Effector memory CD8-positive, alpha-beta T cell (primary cell): ENCODE data around the gene LRRC3.
"Not testable (repeated sequence)": the region's sequence is repeated elsewhere in the genome, so short reads cannot be mapped to it uniquely, and the experiment has no call there.

ENCODE experiments used
- ATAC-seq: fragments of 150-1000 bp; cut with Tn5 transposase; replicated peaks from 2 replicates; pipeline ENCODE4 v1.10.0; 2021; ENCODE audit warnings: mild to moderate bottlenecking, moderate library complexity
- DNase-seq, 3 experiments: peaks; one replicate each; pipeline ENCODE4 v3.0.0; 2021
- H3K27ac Mint-ChIP-seq, 2 donors: one replicate each; pipeline ENCODE4 v1.8.0; 2022; ENCODE audit warnings: mild to moderate bottlenecking in 2 of 2, mixed read lengths in 2 of 2, moderate library complexity in 2 of 2
- H3K27me3 Mint-ChIP-seq, 2 donors: one replicate each; pipeline ENCODE4 v1.8.0; 2022; ENCODE audit warnings: mixed read lengths in 2 of 2
- H3K36me3 Mint-ChIP-seq: one replicate; pipeline ENCODE4 v1.8.0; 2022; ENCODE audit warnings: mild to moderate bottlenecking, moderate library complexity, mixed read lengths; ENCODE audit not compliant: insufficient read depth
- H3K4me1 Mint-ChIP-seq, 2 donors: one replicate each; pipeline ENCODE4 v1.8.0; 2022; ENCODE audit warnings: low read depth in 2 of 2, mixed read lengths in 2 of 2
- H3K4me3 Mint-ChIP-seq, 2 donors: one replicate each; pipeline ENCODE4 v1.8.0; 2022; ENCODE audit warnings: mild to moderate bottlenecking in 2 of 2, mixed read lengths in 2 of 2, moderate library complexity in 2 of 2
- H3K9me3 Mint-ChIP-seq, 2 donors: one replicate each; pipeline ENCODE4 v1.8.0; 2022; ENCODE audit warnings: mixed read lengths in 2 of 2
- total RNA-seq, 9 experiments: gene quantifications; one replicate each; lab custom pipeline; 2026; lab: John Stamatoyannopoulos, UW

Gene LRRC3
- 0.23 to 2.7 (median 0.85) reads per million in 9 experiments for total RNA-seq

GRCh38 chr21:44454747-44455523 lies at the start of gene LRRC3:
Gene LRRC3 (plus strand): TSS chr21:44455510. CDS start chr21:44456645, 1,135 bp downstream.
- ATAC-seq = peak; percentile 85
- H3K4me3 Mint-ChIP-seq = peak within 1 kb of the TSS; percentile 70 to 72
- DNase-seq = peak; percentile 48 to 61 (median 56)
- peaks cover 8 to 16% of the 10 kb centered on the region in 2 donors for H3K27me3 Mint-ChIP-seq
- no peaks in the 10 kb centered on the region for H3K4me1 Mint-ChIP-seq
- no peaks in the 10 kb centered on the region for H3K36me3 Mint-ChIP-seq
- H3K9me3 Mint-ChIP-seq = peaks cover 0 to 5% of the 10 kb centered on the region in 2 donors
- H3K27ac Mint-ChIP-seq = no peak within 1 kb of the TSS

- no peaks in the 10 kb centered on the region for H3K27me3 Mint-ChIP-seq
- H3K27ac Mint-ChIP-seq = peak overlapping the region in 1 of 2 donors; percentile 95
- H3K4me3 Mint-ChIP-seq = no peak overlapping the region
- H3K9me3 Mint-ChIP-seq = no peaks in the 10 kb centered on the region
- no peak for ATAC-seq
- H3K36me3 Mint-ChIP-seq = peaks cover 4% of the 10 kb centered on the region
- peaks cover 0 to 3% of the 10 kb centered on the region in 2 donors for H3K4me1 Mint-ChIP-seq
- DNase-seq = no peak
These were observed 49.1 kb upstream of the LRRC3 start for GRCh38 chr21:44405948-44406872.

- no peaks in the 10 kb centered on the region for H3K27me3 Mint-ChIP-seq
- peaks cover 4% of the 10 kb centered on the region for H3K36me3 Mint-ChIP-seq
- peaks cover 0 to 3% of the 10 kb centered on the region in 2 donors for H3K4me1 Mint-ChIP-seq
- DNase-seq (no peak), ATAC-seq (no peak)
- H3K4me3 Mint-ChIP-seq = no peak overlapping the region
- peak overlapping the region; percentile 76 to 95 for H3K27ac Mint-ChIP-seq
- H3K9me3 Mint-ChIP-seq = no peaks in the 10 kb centered on the region
These were observed 48.4 kb upstream of the LRRC3 start for GRCh38 chr21:44406953-44407352.

GRCh38 chr21:44407493-44407892 lies 47.8 kb upstream of the LRRC3 start:
- H3K36me3 Mint-ChIP-seq = peaks cover 4% of the 10 kb centered on the region
- no peaks in the 10 kb centered on the region for H3K9me3 Mint-ChIP-seq
- no peak overlapping the region for H3K4me3 Mint-ChIP-seq
- no peak for DNase-seq
- no peaks in the 10 kb centered on the region for H3K27me3 Mint-ChIP-seq
- peaks cover 0 to 3% of the 10 kb centered on the region in 2 donors for H3K4me1 Mint-ChIP-seq
- H3K27ac Mint-ChIP-seq = peak overlapping the region; percentile 76 to 95
- peak; percentile 42 for ATAC-seq

- H3K4me3 Mint-ChIP-seq = no peak overlapping the region
- H3K27me3 Mint-ChIP-seq = no peaks in the 10 kb centered on the region
- H3K4me1 Mint-ChIP-seq = peaks cover 0 to 3% of the 10 kb centered on the region in 2 donors
- no peaks in the 10 kb centered on the region for H3K9me3 Mint-ChIP-seq
- no peak for ATAC-seq
- DNase-seq = no peak
- peaks cover 4% of the 10 kb centered on the region for H3K36me3 Mint-ChIP-seq
- peak overlapping the region; percentile 75 to 95 for H3K27ac Mint-ChIP-seq
These were observed 47.1 kb upstream of the LRRC3 start for GRCh38 chr21:44408226-44408625.

GRCh38 chr21:44413566-44414290 lies 41.6 kb upstream of the LRRC3 start:
- ATAC-seq = no peak
- Mint-ChIP-seq H3K27me3 (no peaks in the 10 kb centered on the region), H3K27ac (no peak overlapping the region), H3K9me3 (no peaks in the 10 kb centered on the region), H3K4me1 (no peaks in the 10 kb centered on the region), H3K4me3 (no peak overlapping the region), H3K36me3 (no peaks in the 10 kb centered on the region)
- no peak for DNase-seq

GRCh38 chr21:44414291-44415072 lies 40.8 kb upstream of the LRRC3 start:
- no peaks in the 10 kb centered on the region for H3K36me3 Mint-ChIP-seq
- H3K4me3 Mint-ChIP-seq = no peak overlapping the region
- ATAC-seq = no peak
- H3K27me3 Mint-ChIP-seq = no peaks in the 10 kb centered on the region
- no peaks in the 10 kb centered on the region for H3K4me1 Mint-ChIP-seq
- no peak for DNase-seq
- H3K27ac Mint-ChIP-seq = no peak overlapping the region
- H3K9me3 Mint-ChIP-seq = peaks cover 1 to 5% of the 10 kb centered on the region in 2 donors

GRCh38 chr21:44415073-44416025 lies 40.0 kb upstream of the LRRC3 start:
- Mint-ChIP-seq H3K27me3 (no peaks in the 10 kb centered on the region), H3K9me3 (peaks cover 5 to 9% of the 10 kb centered on the region in 2 donors), H3K36me3 (no peaks in the 10 kb centered on the region), H3K4me1 (no peaks in the 10 kb centered on the region), H3K4me3 (no peak overlapping the region), H3K27ac (peak overlapping the region in 1 of 2 donors; percentile 10)
- DNase-seq (no peak), ATAC-seq (no peak)

- H3K27ac Mint-ChIP-seq = no peak overlapping the region
- no peaks in the 10 kb centered on the region for H3K36me3 Mint-ChIP-seq
- no peak overlapping the region for H3K4me3 Mint-ChIP-seq
- no peaks in the 10 kb centered on the region for H3K27me3 Mint-ChIP-seq
- peaks cover 5 to 9% of the 10 kb centered on the region in 2 donors for H3K9me3 Mint-ChIP-seq
- ATAC-seq = no peak
- DNase-seq = no peak
- H3K4me1 Mint-ChIP-seq = no peaks in the 10 kb centered on the region
These were observed 39.1 kb upstream of the LRRC3 start for GRCh38 chr21:44416193-44416592.

GRCh38 chr21:44417621-44418107 lies 37.6 kb upstream of the LRRC3 start:
- not testable (repeated sequence) for H3K4me1 Mint-ChIP-seq, H3K36me3 Mint-ChIP-seq, H3K27ac Mint-ChIP-seq, ATAC-seq, H3K4me3 Mint-ChIP-seq, H3K9me3 Mint-ChIP-seq, H3K27me3 Mint-ChIP-seq, DNase-seq

GRCh38 chr21:44418108-44418875 lies 37.0 kb upstream of the LRRC3 start:
- H3K27me3 Mint-ChIP-seq = no peaks in the 10 kb centered on the region
- DNase-seq (no peak), ATAC-seq (no peak)
- H3K36me3 Mint-ChIP-seq = no peaks in the 10 kb centered on the region
- no peak overlapping the region for H3K4me3 Mint-ChIP-seq
- peak overlapping the region in 1 of 2 donors; percentile 46 for H3K27ac Mint-ChIP-seq
- H3K4me1 Mint-ChIP-seq = no peaks in the 10 kb centered on the region
- H3K9me3 Mint-ChIP-seq = peaks cover 5 to 9% of the 10 kb centered on the region in 2 donors
